Cardiac fibroblast (primary cell): ENCODE results near the gene UBTD1.
A peak's percentile ranks its signal among the peaks of the same experiment; 100 is the strongest.

ENCODE experiments used
- DNase-seq, 2 donors: peaks; one replicate each; pipeline versions ENCODE4 v3.0.0 to v3.0.0-alpha.2; 2010; ENCODE audit warnings: low read depth in 2 of 2
- H3K4me3 ChIP-seq, 2 donors: replicated peaks in 1 of 2; 1 replicate in 1 of 2; 2 replicates in 1 of 2; pipeline ENCODE4 v1.5.1; 2011; ENCODE audit warnings: low read depth in 2 of 2, low read length in 2 of 2, mild to moderate bottlenecking in 2 of 2, moderate library complexity in 1 of 2
- CTCF ChIP-seq: IDR thresholded peaks from one replicate; pipeline ENCODE4 v1.5.1; 2011; ENCODE audit warnings: low read depth, mild to moderate bottlenecking, low read length, inconsistent platforms

Gene UBTD1

GRCh38 chr10:97482381-97482780 is 16.3 kb upstream of the UBTD1 start:
- DNase-seq = no peak
- TF ChIP-seq CTCF = no peak
- no peak overlapping the region for H3K4me3 ChIP-seq

- no peak overlapping the region for H3K4me3 ChIP-seq
- DNase-seq = peak; percentile 18 to 33
- no peak for TF ChIP-seq CTCF
Observed at GRCh38 chr10:97483506-97483905, 15.2 kb upstream of the UBTD1 start.

DNA sequence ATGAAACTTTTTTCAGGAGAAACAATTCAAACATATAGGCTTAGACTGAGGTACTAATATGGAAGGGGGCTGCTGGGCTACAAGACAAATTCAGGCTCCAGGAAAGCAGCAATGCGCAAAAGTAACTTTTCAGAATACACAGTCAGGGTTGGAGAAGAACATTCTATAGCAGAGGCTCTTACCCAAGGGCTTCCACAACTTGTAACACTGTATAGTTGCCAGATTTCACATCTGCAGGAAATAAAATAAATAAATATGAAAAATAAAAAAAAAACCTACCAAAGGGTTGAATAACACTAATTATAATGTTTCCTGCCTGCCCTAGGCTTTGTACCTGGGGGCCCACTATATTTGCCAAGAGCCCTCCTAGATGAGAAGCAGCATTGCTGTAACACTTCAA is 14.8 kb upstream of the UBTD1 start:
- H3K4me3 ChIP-seq = no peak overlapping the region
- DNase-seq = no peak
- no peak for TF ChIP-seq CTCF

GRCh38 chr10:97485647-97486281 is 13.0 kb upstream of the UBTD1 start:
- no peak for DNase-seq
- no peak for TF ChIP-seq CTCF
- H3K4me3 ChIP-seq = no peak overlapping the region

DNA sequence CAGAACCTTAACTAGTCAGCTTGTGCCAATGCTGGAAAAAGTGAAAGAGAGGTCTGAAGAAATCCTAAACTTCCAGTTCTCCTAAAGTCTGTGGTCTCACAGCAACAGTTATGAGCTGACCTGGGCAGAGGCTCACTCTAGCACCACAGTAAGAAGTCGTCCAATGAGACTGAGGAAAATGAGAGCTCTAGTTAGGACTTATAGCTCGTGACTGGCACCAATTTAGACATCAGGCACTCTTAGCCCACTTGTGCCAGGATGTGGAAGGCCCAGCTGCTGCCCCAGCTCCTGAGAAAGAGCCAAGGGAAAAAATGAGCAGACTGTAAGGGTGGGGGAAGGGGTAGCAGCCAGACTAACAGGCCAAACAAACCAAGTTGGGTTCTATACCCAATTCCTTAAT is 8.1 kb upstream of the UBTD1 start:
- no peak overlapping the region for H3K4me3 ChIP-seq
- TF ChIP-seq CTCF = no peak
- DNase-seq = no peak

GRCh38 chr10:97494151-97494550 is 4.6 kb upstream of the UBTD1 start:
- TF ChIP-seq CTCF = no peak
- no peak overlapping the region for H3K4me3 ChIP-seq
- no peak for DNase-seq
